ENCODE data around the gene OR1D5.

DNA sequence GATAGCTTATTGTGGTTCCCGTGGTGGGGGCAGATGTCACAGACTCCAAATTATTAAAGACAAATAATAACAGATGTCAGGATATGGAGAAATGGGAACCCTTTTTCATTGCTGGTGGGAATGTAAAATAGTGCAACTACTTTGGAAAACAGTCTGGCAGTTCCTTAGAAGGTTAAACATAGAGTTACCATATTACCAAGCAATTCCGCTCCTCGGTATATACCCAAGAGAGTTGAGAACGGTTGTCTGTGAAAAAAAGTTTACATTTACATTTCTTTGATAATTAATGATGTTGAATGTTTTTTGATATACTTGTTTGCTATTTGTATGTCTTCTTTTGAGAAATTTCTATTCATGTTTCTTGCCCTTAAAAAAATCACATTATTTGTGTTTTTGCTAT is 41.2 kb downstream of the OR1D5 start:
- TF ChIP-seq, protein P1, sequence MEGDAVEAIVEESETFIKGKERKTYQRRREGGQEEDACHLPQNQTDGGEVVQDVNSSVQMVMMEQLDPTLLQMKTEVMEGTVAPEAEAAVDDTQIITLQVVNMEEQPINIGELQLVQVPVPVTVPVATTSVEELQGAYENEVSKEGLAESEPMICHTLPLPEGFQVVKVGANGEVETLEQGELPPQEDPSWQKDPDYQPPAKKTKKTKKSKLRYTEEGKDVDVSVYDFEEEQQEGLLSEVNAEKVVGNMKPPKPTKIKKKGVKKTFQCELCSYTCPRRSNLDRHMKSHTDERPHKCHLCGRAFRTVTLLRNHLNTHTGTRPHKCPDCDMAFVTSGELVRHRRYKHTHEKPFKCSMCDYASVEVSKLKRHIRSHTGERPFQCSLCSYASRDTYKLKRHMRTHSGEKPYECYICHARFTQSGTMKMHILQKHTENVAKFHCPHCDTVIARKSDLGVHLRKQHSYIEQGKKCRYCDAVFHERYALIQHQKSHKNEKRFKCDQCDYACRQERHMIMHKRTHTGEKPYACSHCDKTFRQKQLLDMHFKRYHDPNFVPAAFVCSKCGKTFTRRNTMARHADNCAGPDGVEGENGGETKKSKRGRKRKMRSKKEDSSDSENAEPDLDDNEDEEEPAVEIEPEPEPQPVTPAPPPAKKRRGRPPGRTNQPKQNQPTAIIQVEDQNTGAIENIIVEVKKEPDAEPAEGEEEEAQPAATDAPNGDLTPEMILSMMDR (conservative IDR thresholded peaks at IDR 0.05): no peak
- TF ChIP-seq ZFX (IDR thresholded peaks at IDR 0.05): no peak

Measured in C4-2B (cell line).